ENCODE data around the gene VAV1. TPM values are rescaled to one million over a fixed set of nuclear protein-coding genes. Genes with fewer than 3 reads are reported as not detected.

Gene VAV1
- total and polyA plus RNA-seq, 9 of the 15 experiments (the other 6 are each of a cell fraction or from before 2014, with no cell fraction given), result 0.46 to 20.1 (median 11.1) TPM

DNA sequence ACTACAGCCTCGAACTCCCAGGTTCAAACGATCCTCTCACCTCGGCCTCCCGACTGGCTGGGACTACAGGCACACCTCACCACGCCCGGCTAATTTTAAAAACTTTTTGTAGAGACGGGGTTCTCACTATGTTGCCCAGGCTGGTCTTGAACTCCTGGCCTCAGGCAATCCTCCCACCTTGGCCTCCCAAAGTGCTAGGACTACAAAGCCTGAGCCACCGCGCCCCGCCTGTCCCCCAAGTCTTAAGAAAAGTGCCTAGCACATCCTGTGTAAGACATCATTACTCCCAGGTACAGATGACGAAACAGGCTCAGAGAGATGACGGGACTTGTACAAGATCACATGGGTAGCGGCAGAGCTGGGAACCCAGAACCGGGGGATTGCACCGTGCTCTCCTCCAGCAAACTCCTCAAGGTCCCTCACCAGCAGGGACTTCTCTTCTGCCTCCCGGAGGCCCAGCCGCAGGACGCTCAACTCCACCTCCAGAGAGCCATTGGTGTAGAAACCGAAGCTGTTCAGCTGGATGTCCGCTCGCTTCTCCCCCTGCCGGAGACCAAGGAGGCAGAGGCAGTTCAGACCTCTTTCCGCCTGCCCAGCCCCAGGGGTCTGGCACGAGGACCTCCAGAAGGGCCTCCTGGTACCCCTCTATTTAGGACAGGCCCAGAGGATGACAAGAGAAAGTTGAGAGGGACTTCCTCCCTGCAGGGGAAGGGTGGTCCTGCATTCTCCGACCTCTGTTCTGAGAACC is 36.2 kb upstream of the VAV1 start (continued):
- TF ChIP-seq, protein P1, sequence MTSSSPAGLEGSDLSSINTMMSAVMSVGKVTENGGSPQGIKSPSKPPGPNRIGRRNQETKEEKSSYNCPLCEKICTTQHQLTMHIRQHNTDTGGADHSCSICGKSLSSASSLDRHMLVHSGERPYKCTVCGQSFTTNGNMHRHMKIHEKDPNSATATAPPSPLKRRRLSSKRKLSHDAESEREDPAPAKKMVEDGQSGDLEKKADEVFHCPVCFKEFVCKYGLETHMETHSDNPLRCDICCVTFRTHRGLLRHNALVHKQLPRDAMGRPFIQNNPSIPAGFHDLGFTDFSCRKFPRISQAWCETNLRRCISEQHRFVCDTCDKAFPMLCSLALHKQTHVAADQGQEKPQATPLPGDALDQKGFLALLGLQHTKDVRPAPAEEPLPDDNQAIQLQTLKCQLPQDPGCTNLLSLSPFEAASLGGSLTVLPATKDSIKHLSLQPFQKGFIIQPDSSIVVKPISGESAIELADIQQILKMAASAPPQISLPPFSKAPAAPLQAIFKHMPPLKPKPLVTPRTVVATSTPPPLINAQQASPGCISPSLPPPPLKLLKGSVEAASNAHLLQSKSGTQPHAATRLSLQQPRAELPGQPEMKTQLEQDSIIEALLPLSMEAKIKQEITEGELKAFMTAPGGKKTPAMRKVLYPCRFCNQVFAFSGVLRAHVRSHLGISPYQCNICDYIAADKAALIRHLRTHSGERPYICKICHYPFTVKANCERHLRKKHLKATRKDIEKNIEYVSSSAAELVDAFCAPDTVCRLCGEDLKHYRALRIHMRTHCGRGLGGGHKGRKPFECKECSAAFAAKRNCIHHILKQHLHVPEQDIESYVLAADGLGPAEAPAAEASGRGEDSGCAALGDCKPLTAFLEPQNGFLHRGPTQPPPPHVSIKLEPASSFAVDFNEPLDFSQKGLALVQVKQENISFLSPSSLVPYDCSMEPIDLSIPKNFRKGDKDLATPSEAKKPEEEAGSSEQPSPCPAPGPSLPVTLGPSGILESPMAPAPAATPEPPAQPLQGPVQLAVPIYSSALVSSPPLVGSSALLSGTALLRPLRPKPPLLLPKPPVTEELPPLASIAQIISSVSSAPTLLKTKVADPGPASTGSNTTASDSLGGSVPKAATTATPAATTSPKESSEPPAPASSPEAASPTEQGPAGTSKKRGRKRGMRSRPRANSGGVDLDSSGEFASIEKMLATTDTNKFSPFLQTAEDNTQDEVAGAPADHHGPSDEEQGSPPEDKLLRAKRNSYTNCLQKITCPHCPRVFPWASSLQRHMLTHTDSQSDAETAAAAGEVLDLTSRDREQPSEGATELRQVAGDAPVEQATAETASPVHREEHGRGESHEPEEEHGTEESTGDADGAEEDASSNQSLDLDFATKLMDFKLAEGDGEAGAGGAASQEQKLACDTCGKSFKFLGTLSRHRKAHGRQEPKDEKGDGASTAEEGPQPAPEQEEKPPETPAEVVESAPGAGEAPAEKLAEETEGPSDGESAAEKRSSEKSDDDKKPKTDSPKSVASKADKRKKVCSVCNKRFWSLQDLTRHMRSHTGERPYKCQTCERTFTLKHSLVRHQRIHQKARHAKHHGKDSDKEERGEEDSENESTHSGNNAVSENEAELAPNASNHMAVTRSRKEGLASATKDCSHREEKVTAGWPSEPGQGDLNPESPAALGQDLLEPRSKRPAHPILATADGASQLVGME (CRISPR knock-in tag; IDR thresholded peaks at IDR 0.05), result no peak
- TF ChIP-seq GTF2F1 (IDR thresholded peaks at IDR 0.05; ENCODE audit: low read depth, low read length) (no peak), POU5F1 (IDR thresholded peaks at IDR 0.05; ENCODE audit: borderline replicate concordance, low read depth, low read length, partially characterized antibody) (no peak), ZNF57 (CRISPR knock-in tag; IDR thresholded peaks at IDR 0.05) (no peak), NFATC3 (IDR thresholded peaks at IDR 0.05) (no peak), TFAM (CRISPR knock-in tag; conservative IDR thresholded peaks at IDR 0.05) (no peak), ZNF12 (CRISPR knock-in tag; IDR thresholded peaks at IDR 0.05) (no peak), ZNF717 (CRISPR knock-in tag; IDR thresholded peaks at IDR 0.05) (no peak)
- TF ChIP-seq, protein P2, sequence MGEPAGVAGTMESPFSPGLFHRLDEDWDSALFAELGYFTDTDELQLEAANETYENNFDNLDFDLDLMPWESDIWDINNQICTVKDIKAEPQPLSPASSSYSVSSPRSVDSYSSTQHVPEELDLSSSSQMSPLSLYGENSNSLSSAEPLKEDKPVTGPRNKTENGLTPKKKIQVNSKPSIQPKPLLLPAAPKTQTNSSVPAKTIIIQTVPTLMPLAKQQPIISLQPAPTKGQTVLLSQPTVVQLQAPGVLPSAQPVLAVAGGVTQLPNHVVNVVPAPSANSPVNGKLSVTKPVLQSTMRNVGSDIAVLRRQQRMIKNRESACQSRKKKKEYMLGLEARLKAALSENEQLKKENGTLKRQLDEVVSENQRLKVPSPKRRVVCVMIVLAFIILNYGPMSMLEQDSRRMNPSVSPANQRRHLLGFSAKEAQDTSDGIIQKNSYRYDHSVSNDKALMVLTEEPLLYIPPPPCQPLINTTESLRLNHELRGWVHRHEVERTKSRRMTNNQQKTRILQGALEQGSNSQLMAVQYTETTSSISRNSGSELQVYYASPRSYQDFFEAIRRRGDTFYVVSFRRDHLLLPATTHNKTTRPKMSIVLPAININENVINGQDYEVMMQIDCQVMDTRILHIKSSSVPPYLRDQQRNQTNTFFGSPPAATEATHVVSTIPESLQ (CRISPR knock-in tag; IDR thresholded peaks at IDR 0.05), result no peak
- TF ChIP-seq, protein P3, sequence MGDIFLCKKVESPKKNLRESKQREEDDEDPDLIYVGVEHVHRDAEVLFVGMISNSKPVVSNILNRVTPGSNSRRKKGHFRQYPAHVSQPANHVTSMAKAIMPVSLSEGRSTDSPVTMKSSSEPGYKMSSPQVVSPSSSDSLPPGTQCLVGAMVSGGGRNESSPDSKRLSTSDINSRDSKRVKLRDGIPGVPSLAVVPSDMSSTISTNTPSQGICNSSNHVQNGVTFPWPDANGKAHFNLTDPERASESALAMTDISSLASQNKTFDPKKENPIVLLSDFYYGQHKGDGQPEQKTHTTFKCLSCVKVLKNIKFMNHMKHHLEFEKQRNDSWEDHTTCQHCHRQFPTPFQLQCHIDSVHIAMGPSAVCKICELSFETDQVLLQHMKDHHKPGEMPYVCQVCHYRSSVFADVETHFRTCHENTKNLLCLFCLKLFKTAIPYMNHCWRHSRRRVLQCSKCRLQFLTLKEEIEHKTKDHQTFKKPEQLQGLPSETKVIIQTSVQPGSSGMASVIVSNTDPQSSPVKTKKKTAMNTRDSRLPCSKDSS (IDR thresholded peaks at IDR 0.05; ENCODE audit: low read depth, partially characterized antibody), result no peak
- TF ChIP-seq, protein P4, sequence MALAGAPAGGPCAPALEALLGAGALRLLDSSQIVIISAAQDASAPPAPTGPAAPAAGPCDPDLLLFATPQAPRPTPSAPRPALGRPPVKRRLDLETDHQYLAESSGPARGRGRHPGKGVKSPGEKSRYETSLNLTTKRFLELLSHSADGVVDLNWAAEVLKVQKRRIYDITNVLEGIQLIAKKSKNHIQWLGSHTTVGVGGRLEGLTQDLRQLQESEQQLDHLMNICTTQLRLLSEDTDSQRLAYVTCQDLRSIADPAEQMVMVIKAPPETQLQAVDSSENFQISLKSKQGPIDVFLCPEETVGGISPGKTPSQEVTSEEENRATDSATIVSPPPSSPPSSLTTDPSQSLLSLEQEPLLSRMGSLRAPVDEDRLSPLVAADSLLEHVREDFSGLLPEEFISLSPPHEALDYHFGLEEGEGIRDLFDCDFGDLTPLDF (CRISPR knock-in tag; IDR thresholded peaks at IDR 0.05), result no peak; the same call in 1 of the 2 replicates

All from K562 (cell line).